Measurements from ENCODE around the gene NIPAL3.
"Not testable (repeated sequence)": the region's sequence is repeated elsewhere in the genome, so short reads cannot be mapped to it uniquely, and the experiment has no call there.

Gene NIPAL3

DNA sequence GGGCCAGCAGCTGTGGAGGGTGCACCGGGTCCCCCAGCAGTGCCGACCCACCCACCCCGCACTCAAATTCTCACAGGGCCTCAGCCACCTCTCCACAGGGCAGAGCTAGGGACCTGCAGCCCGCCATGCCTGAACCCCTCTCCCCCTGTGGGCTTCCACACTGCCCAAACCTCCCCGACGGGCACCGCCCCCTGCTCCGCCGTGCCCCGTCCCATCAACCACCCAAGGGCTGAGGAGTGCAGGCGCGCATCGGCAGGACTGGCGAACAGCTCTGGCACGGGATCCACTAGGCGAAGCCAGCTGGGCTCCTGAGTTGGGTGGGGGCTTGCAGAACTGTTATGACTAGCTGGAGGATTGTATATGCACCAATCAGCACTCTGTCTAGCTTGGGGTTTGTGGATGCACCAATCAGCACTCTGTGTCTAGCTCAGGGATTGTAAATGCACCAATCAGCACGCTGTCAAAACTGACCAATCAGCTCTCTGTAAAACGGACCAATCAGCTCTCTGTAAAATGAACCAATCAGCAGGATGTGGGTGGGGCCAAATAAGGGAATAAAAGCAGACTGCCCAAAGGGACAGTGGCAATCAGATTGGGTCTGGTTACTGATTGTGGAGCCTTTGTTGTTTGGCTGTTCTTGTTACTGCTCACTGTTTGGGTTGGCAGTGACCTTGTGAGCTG lies 74.6 kb downstream of the NIPAL3 start:
- no peak for DNase-seq (ENCODE audit: low spot score)

DNA sequence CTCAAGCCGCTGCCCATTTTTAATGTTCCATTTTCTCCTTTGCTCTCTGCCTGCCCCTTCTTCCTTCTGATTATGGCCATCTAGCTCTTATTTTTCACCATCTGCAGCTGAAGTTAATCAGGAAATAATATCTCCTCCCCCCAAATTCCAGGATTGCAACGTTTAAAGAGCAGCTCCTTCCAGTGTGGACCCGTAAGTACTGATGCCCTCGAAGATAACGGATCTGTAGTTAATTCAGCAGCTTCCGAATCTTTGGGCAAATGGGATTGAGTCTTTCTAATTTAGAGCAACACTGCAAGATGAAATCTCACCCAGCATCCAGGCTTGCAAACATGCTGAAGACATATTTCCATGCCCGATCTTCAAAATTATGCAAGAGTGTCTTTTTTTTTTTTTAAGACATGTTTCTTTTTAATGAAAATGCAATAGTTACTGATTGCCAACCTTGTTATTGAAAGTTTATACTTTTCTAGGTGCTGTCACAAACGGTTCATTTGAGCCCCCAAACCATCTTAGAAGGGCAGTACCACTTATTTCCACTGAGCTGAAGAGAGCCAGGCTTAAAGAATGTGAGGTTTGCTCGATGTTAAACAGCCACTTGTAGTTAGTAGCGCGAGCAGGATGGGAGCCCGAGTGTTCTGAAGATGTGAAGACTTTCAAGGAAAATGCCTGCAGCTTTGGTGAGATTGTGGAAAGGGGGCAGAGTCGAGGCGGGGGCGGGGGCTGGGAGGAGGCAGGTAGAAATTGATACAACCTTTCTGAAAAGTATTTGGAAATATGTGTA lies 76.2 kb downstream of the NIPAL3 start:
- no peak for DNase-seq (ENCODE audit: low spot score)

GRCh38 chr1:24492935-24493334 lies 77.3 kb downstream of the NIPAL3 start:
- not testable (repeated sequence) for DNase-seq (ENCODE audit: low spot score)

DNA sequence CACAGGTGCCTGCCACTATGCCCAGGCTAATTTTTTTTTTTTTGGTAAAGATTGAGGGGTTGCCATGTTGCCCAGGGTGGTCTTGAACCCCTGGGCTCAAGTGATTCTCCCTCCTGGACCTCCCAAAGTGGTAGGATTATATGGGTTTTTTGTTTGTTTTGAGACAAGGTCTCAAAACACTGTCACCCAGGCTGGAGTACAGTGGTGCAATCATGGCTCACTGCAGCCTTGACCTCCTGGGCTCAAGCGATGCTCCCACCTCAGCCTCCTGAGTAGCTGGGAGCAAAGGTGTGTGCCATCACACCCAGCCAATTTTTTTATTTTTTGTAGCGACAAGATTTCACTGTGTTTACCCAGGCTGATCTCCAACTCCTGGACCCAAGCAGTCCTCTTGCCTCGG lies 78.2 kb downstream of the NIPAL3 start:
- no peak for DNase-seq (ENCODE audit: low spot score)

GRCh38 chr1:24498589-24498988 lies 83.0 kb downstream of the NIPAL3 start:
- no peak for DNase-seq (ENCODE audit: low spot score)

GRCh38 chr1:24500448-24501048 lies 84.9 kb downstream of the NIPAL3 start:
- DNase-seq (ENCODE audit: low spot score) = no peak

DNA sequence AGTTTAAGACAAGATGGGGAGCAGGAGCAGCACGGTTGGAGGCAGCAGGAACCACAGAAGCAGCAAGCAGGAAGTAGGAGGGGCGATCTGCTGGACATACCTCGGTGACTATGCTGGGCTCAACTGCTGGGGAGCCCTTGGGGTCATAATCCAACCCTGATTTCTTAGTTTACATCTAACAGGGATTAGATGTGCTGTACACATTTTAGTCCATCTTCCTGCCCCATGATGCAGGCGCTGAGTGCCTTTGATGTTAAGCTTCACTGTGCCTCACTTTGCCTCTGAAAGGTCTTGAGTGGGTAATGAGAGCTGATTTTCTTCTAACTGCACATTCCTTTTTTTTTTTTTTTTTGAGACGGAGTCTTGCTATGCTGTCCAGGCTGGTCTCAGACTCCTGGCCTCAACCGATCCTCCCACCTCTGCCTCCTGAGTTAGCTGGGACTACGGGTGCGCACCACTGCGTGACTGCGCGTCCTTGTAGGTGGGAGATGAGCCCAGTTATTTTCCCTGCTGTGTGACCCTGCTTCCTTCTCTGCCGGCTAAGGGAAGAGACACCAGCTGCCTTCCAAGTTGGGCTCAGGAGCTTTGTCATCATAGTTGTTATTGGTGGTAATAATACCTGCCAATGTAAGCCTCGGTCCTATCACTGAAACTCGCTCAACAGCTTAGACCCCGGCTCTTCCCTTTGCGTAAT lies 85.9 kb downstream of the NIPAL3 start:
- DNase-seq (ENCODE audit: low spot score) = no peak

- DNase-seq (ENCODE audit: low spot score) = peak; percentile 22
Observed at GRCh38 chr1:24502065-24502708, 86.6 kb downstream of the NIPAL3 start.

- DNase-seq (ENCODE audit: low spot score) = peak; percentile 87
Observed at GRCh38 chr1:24502709-24503058, 87.1 kb downstream of the NIPAL3 start, which contains the start of gene RCAN3. RCAN3 (plus strand) TSS chr1:24502836; CDS start chr1:24514373, 11,537 bp downstream.

DNA sequence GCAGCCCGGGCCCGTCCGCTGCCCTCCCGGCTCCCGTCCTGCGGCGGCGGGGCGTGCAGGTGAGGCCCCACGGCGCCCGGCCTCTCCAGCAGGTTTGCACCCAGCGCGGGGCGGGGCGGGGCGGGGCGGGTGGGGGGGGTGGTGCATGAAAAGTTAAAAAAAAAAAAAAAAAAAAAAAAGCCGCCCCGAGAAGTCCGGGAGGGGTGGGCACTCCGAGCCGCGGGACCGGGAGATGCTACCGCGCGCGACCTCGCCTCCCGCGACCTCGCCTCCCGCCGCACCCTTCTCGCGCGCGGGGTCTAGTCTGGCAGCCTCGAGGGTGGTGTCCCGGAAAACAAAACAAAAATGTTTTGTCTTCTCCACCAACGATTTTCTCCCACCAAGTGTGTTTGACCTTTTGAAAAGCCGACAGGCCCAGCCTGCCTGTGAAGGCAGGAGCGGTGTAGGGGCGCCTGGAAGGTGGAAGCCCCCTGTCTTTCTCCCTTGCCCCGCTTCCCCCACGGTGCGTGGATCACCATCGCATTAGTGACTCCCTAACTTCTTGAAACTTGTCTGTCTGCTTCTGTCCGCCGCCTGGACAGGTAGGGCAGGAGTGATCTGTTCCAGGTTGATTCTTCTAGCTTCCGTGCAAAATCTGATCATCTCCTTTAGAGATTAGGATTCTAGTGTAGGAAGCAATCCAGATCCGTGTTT lies 87.6 kb downstream of the NIPAL3 start:
- DNase-seq (ENCODE audit: low spot score) = no peak

DNA sequence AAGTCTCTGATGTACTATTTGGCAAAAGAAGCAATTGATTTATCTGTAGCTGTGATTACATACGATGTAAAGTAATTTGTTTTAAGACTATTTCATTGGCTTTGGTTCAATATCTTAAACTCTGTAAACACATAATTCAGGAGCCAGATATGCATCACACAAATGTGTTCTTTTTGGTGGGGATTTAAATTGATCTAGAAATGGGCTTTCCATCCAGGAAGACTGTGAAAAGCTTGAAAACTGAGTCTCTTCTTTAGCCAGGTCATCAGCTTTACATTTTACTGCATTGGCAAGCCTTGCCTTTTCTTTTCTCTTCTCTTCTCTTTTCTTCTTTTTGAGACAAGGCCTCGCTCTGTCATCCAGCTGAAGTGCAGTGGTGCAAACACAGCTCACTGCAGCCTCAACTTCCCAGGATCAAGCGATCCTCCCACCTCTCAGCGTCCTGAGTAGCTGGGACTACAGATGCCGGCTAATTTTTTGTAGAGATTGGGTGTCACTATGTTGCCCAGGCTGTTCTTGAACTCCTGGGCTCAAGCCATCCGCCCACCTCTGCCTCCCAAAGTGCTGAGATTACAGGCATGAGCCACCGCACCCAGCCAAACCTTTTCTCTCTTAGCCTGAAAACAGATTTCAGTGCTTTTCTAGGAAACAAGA lies 88.4 kb downstream of the NIPAL3 start:
- DNase-seq (ENCODE audit: low spot score) = no peak

- DNase-seq (ENCODE audit: low spot score) = no peak
Observed at GRCh38 chr1:24504560-24504959, 89.0 kb downstream of the NIPAL3 start.

- DNase-seq (ENCODE audit: low spot score) = no peak
Observed at GRCh38 chr1:24505816-24506215, 90.2 kb downstream of the NIPAL3 start.

DNA sequence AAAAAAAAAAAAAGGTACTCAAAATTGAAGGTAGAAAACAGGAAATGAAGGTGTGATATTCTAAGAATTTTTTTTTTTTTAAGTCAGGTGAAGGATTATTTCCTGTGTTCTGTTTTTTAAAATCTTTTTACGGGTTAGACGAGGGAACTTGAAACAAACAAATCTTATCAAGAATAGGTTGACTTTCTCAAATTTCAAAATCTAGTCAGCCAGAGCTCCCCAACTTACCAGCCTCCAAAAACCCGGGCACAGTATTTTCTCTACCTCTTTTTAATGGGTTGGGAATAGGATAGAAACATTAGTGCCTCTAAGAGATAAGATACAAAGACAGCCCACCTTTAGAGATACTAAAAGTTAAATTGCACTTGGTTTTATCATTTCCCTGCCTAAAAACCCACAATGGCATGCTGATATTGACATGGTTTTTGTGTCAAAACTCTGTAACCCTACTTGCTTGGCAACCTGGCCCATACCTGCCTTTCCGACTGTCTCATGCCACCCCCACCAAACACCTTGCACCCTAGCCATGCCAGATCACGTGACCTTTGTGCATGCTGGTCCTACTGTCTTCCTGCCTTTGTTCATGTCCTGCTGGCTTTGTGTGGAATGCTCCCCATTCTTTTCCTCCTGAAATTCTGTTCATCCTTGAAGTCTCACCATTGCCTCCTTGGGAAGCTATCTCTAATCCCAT lies 91.2 kb downstream of the NIPAL3 start:
- no peak for DNase-seq (ENCODE audit: low spot score)

- no peak for DNase-seq (ENCODE audit: low spot score)
Observed at GRCh38 chr1:24507405-24507804, 91.8 kb downstream of the NIPAL3 start.

DNA sequence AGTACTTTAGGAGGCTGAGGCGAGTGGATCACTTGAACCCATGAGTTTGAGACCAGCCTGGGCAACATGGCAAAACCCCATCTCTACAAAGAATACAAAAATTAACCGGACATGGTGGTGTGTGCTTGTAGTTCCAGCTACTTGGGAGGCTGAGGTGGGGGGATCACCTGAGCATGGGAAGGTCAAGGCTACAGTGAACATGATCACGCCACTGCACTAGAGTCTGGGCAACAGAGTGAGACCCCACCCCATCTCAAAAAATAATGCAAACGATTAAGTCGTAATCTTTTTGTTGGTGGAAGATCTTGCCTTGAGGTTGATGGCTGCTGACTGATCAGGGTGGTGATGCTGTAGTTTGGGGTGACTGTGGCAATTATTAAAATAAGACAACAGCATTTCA lies 93.3 kb downstream of the NIPAL3 start:
- no peak for DNase-seq (ENCODE audit: low spot score)

DNA sequence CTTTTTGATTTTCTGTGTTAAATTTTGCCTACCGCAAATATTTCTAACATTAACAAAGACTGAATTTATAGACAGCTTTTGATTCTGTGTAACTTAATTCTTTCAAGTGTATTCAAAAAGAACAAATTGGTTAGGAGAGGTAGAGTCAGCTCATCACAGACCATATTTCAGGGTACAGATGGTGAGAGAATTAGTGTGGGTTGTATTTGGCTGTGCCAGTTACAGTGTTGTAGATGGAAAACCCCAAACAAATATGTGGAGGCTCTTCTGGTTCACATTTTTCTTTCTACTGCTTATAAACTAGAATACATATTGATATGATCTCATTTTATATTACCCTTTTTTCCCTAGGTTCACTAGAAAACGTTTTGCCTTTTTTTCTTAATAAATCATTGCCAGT lies 98.1 kb downstream of the NIPAL3 start:
- DNase-seq (ENCODE audit: low spot score) = no peak

- DNase-seq (ENCODE audit: low spot score) = no peak
Observed at GRCh38 chr1:24514946-24515345, 99.3 kb downstream of the NIPAL3 start.

GRCh38 chr1:24515671-24516209 lies 100.1 kb downstream of the NIPAL3 start:
- DNase-seq (ENCODE audit: low spot score) = peak; percentile 58

- no peak for DNase-seq (ENCODE audit: low spot score)
Observed at GRCh38 chr1:24516506-24516905, 100.9 kb downstream of the NIPAL3 start.

Data from COLO829 (cell line).